Kidney (tissue), 14 donors: ENCODE results near the gene FGFR2. TPM values are rescaled to one million over a fixed set of nuclear protein-coding genes. Genes with fewer than 3 reads are reported as not detected.
A peak's percentile ranks its signal among the peaks of the same experiment; 100 is the strongest.

Experiments used
- DNase-seq, 5 donors: peaks; one replicate each; pipeline ENCODE4 v3.0.0-alpha.2; 2013 to 2020
- FAIRE-seq: peaks from 2 replicates; lab custom pipeline; 2012; peaks lifted over from hg19 to GRCh38; lab: Jason Lieb, UNC
- H3K27ac ChIP-seq, 2 donors: one replicate each; pipeline ENCODE4 v1.7.0; 2013; ENCODE audit warnings: low read depth in 2 of 2, low read length in 2 of 2, inconsistent platforms in 1 of 2
- H3K27me3 ChIP-seq: one replicate; pipeline ENCODE4 v1.7.1; 2013; ENCODE audit warnings: low read length, inconsistent platforms; ENCODE audit not compliant: control insufficient read depth, insufficient read depth
- H3K36me3 ChIP-seq, 3 donors: one replicate each; pipeline versions ENCODE4 v1.7.0 to v1.7.1; 2013; ENCODE audit warnings: low read length in 3 of 3, control low read depth in 1 of 3, inconsistent platforms in 1 of 3; ENCODE audit not compliant: insufficient read depth in 3 of 3, control insufficient read depth in 2 of 3
- H3K4me1 ChIP-seq, 3 donors: one replicate each; pipeline versions ENCODE4 v1.7.0 to v1.7.1; 2013; ENCODE audit warnings: low read length in 3 of 3, inconsistent platforms in 1 of 3, low read depth in 1 of 3; ENCODE audit not compliant: control insufficient read depth in 2 of 3, insufficient read depth in 2 of 3
- H3K4me3 ChIP-seq, 3 donors: one replicate each; pipeline versions ENCODE4 v1.7.0 to v1.8.1; 2013; ENCODE audit warnings: low read length in 3 of 3, control low read depth in 1 of 3, inconsistent platforms in 1 of 3
- H3K9ac ChIP-seq, 3 donors: one replicate each; pipeline versions ENCODE4 v1.7.0 to v1.7.1; 2013; ENCODE audit warnings: low read length in 3 of 3, control low read depth in 1 of 3, inconsistent platforms in 1 of 3
- H3K9me3 ChIP-seq, 3 donors: one replicate each; pipeline versions ENCODE4 v1.7.0 to v1.7.1; 2013; ENCODE audit warnings: low read length in 3 of 3, control low read depth in 1 of 3, inconsistent platforms in 1 of 3; ENCODE audit not compliant: control insufficient read depth in 2 of 3, insufficient read depth in 1 of 3
- CTCF ChIP-seq: IDR thresholded peaks from 3 replicates; pipeline ENCODE4 v1.5.1; 2012; ENCODE audit warnings: mild to moderate bottlenecking, moderate library complexity, borderline replicate concordance; ENCODE audit not compliant: insufficient read depth; ENCODE audit errors: extremely low read depth
- intact Hi-C: fragments of 100-400 bp; cut with DNase I; formaldehyde crosslinking; loops from one replicate; pipeline ENCODE4 v1.11.1; 2022
- polyA plus RNA-seq: library from polyadenylated mRNA; stranded (reverse); fragments of 350-450 nt; fragmentation: Illumina TruSeq; extraction: RNeasy Lipid Tissue Mini Kit (QIAGEN cat#74804); gene quantifications from one replicate; pipeline ENCODE4 v1.2.3, GENCODE V29; 2014; ENCODE audit warnings: low read depth, low replicate concordance; ENCODE audit not compliant: insufficient read depth
- total RNA-seq: library from RNA; stranded (reverse); fragmentation: NEBNext Ultra II Directional; extraction: Animal tissue kit (Norgen Biotek cat#: 25700); gene quantifications from one replicate; pipeline ENCODE4 v1.2.1, GENCODE V29; 2021
- donor health status: control.
- donor health status: control.
- donor health status: control.
- donor health status: control.
- donor health status: control.
- donor health status: DM: yes; HTN: yes; CAD: no.
- donor health status: Normal renal cell carcinoma (clear cell type).

FGFR2 gene
- total and polyA plus RNA-seq, 2 donors from 2014 or later, result 20.2 to 59.4 TPM

- no peak overlapping the region for H3K4me3 ChIP-seq
- DNase-seq, result peak in 4 of 5 donors; percentile 74 to 94 (median 85)
- FAIRE-seq, result no peak
- no peak for TF ChIP-seq CTCF
- H3K4me1 ChIP-seq, result peaks cover 30 to 45% (median 35%) of the 10 kb centered on the region in 3 donors
- no peaks in the 10 kb centered on the region for H3K9me3 ChIP-seq
- H3K9ac ChIP-seq, result no peak overlapping the region
- intact Hi-C loops, result no loop called here
- H3K27ac ChIP-seq, result peak overlapping the region; percentile 69 to 90
- no peaks in the 10 kb centered on the region for H3K36me3 ChIP-seq
- H3K27me3 ChIP-seq, result no peaks in the 10 kb centered on the region
Observed at GRCh38 chr10:121526801-121527221, 71.4 kb downstream of the FGFR2 start.

GRCh38 chr10:121526135-121526790 is 72.0 kb downstream of the FGFR2 start:
- FAIRE-seq (no peak), DNase-seq (peak in 3 of 5 donors; percentile 44 to 80 (median 75))
- TF ChIP-seq CTCF, result no peak
- Histone ChIP-seq H3K9ac (peak overlapping the region in 1 of 3 donors; percentile 44), H3K27ac (peak overlapping the region; percentile 69 to 90), H3K27me3 (no peaks in the 10 kb centered on the region), H3K36me3 (no peaks in the 10 kb centered on the region), H3K4me1 (peaks cover 30 to 45% (median 35%) of the 10 kb centered on the region in 3 donors), H3K4me3 (no peak overlapping the region), H3K9me3 (no peaks in the 10 kb centered on the region)
- intact Hi-C loops, result no loop called here

- Histone ChIP-seq H3K4me3 (peak overlapping the region in 1 of 3 donors; percentile 30), H3K27me3 (no peaks in the 10 kb centered on the region), H3K9ac (peak overlapping the region in 1 of 3 donors; percentile 44), H3K9me3 (no peaks in the 10 kb centered on the region), H3K36me3 (no peaks in the 10 kb centered on the region), H3K27ac (peak overlapping the region; percentile 69 to 90), H3K4me1 (peaks cover 30 to 45% (median 35%) of the 10 kb centered on the region in 3 donors)
- no peak for FAIRE-seq
- DNase-seq, result peak; percentile 76 to 94 (median 81)
- TF ChIP-seq CTCF, result no peak
- intact Hi-C loops, result no loop called here
Observed at GRCh38 chr10:121525251-121526134, 72.8 kb downstream of the FGFR2 start.
